HepG2 (cell line): ENCODE results near the gene OR10H1. TPM values are rescaled to one million over a fixed set of nuclear protein-coding genes. Genes with fewer than 3 reads are reported as not detected.

Source experiments
- ATAC-seq: fragments of 200-7000 bp; cut with Tn5 transposase; 3 replicates; pipeline ENCODE4 v1.9.1; 2020; ENCODE audit warnings: mild to moderate bottlenecking, moderate library complexity
- BruUV-seq: library from RNA; stranded (reverse); fragments of 400-500 nt; replicated peaks from 2 replicates; lab custom pipeline; 2021; lab: Mats Ljungman, UMichigan
- CTCF ChIA-PET: fragments of 300-600 bp; formaldehyde crosslinking; extraction: SDS; loops from one replicate; lab custom pipeline; 2021; ENCODE audit warnings: low total read pairs, inconsistent platforms, low intra/inter-chr PET ratio; lab: Yijun Ruan, JAX
- POLR2A ChIA-PET: fragments of 350-600 bp; sonication (Branson Sonifier 250); formaldehyde crosslinking; loops from one replicate; lab custom pipeline; 2020; ENCODE audit warnings: antibody characterized with exemption, inconsistent platforms; lab: Yijun Ruan, JAX
- DNase-seq: peaks from one replicate; pipeline ENCODE4 v3.0.0-alpha.2; 2015; ENCODE audit warnings: low spot score
- FAIRE-seq: peaks from 3 replicates; lab custom pipeline; 2011; peaks lifted over from hg19 to GRCh38; lab: Jason Lieb, UNC
- H2AFZ ChIP-seq: one replicate; pipeline ENCODE4 v1.6.1; 2011; ENCODE audit warnings: low read length, inconsistent platforms
- H3K27ac ChIP-seq: fragments of 300-600 bp; 3 replicates; pipeline ENCODE4 v1.8.0; 2011; ENCODE audit warnings: mixed run types, mild to moderate bottlenecking, mixed read lengths, low read length, inconsistent platforms; ENCODE audit not compliant: insufficient read depth; ENCODE audit errors: extremely low read length
- H3K27me3 ChIP-seq, 2 experiments: fragments of 200-600 bp in 1 of 2; 2 replicates in 1 of 2; 3 replicates in 1 of 2; pipeline versions ENCODE4 v1.6.0 to v1.8.0; 2011; ENCODE audit warnings: low read length in 2 of 2, mild to moderate bottlenecking in 2 of 2, moderate library complexity in 2 of 2, inconsistent platforms in 1 of 2; ENCODE audit not compliant: insufficient read depth in 2 of 2, control insufficient read depth in 1 of 2
- H3K36me3 ChIP-seq, 2 experiments: fragments of 200-600 bp in 1 of 2; replicated peaks in 1 of 2; 2 replicates in 1 of 2; 3 replicates in 1 of 2; pipeline versions ENCODE4 v1.5.1 to v1.8.0; 2011; ENCODE audit warnings: low read length in 2 of 2, inconsistent platforms in 1 of 2; ENCODE audit not compliant: insufficient read depth in 2 of 2, control insufficient read depth in 1 of 2
- H3K4me1 ChIP-seq: 2 replicates; pipeline ENCODE4 v1.5.1; 2012; ENCODE audit warnings: low read length, inconsistent platforms; ENCODE audit not compliant: insufficient read depth
- H3K4me2 ChIP-seq: 2 replicates; pipeline ENCODE4 v1.6.0; 2011; ENCODE audit warnings: low read depth, low read length, inconsistent platforms
- H3K4me3 ChIP-seq, 3 experiments: fragments of 200-600 bp in 1 of 3; sonication (generic), shearing (Covaris generic) in 1 of 3; replicated peaks in 1 of 3; 2 replicates each; pipeline ENCODE4 v1.5.1; 2011 to 2016; ENCODE audit warnings: low read length in 3 of 3, inconsistent platforms in 2 of 3, low read depth in 2 of 3, mild to moderate bottlenecking in 2 of 3, control low read depth in 1 of 3, mixed read lengths in 1 of 3; ENCODE audit not compliant: insufficient read depth in 1 of 3
- H3K79me2 ChIP-seq: one replicate; pipeline ENCODE4 v1.6.1; 2011; ENCODE audit warnings: low read length, inconsistent platforms; ENCODE audit not compliant: insufficient read depth
- H3K9ac ChIP-seq: 2 replicates; pipeline ENCODE4 v1.6.0; 2011; ENCODE audit warnings: mild to moderate bottlenecking, low read depth, low read length, inconsistent platforms; ENCODE audit not compliant: insufficient read depth
- H3K9me3 ChIP-seq: 2 replicates; pipeline ENCODE4 v1.5.1; 2012; ENCODE audit warnings: mild to moderate bottlenecking, low read length
- H4K20me1 ChIP-seq: 2 replicates; pipeline ENCODE4 v1.6.0; 2011; ENCODE audit warnings: inconsistent platforms, mild to moderate bottlenecking, low read length, moderate library complexity; ENCODE audit not compliant: insufficient read depth
- DNMT3B ChIP-seq: conservative IDR thresholded peaks from 2 replicates; pipeline ENCODE4 v1.6.1; 2016; ENCODE audit warnings: missing biosample characterization, control low read depth
- HNF4A ChIP-seq: sonication (generic); formaldehyde crosslinking; IDR thresholded peaks from 2 replicates; pipeline ENCODE4 v1.4.0; 2020; ENCODE audit warnings: missing genetic modification reagents
- SMC3 ChIP-seq: IDR thresholded peaks from 2 replicates; pipeline ENCODE4 v1.6.1; 2011; ENCODE audit warnings: low read length, improper control_type of control experiment
- THAP7 ChIP-seq: sonication (generic); formaldehyde crosslinking; IDR thresholded peaks from 2 replicates; pipeline ENCODE4 v1.8.1; 2023; ENCODE audit warnings: mild to moderate bottlenecking, missing genetic modification reagents
- ZNF530 ChIP-seq: sonication (generic); formaldehyde crosslinking; IDR thresholded peaks from 2 replicates; pipeline ENCODE4 v1.5.0; 2020; ENCODE audit warnings: low read depth, mild to moderate bottlenecking, missing genetic modification reagents
- ZNF652 ChIP-seq: IDR thresholded peaks from 2 replicates; pipeline ENCODE4 v1.6.1; 2016; ENCODE audit warnings: low read depth, borderline replicate concordance
- ZSCAN25 ChIP-seq: sonication (generic); formaldehyde crosslinking; IDR thresholded peaks from 2 replicates; pipeline ENCODE4 v1.8.0; 2022; ENCODE audit warnings: mild to moderate bottlenecking, missing genetic modification reagents
- WGBS: methylation state at CpG from one replicate; pipeline ENCODE4 v1.1.6; 2017; ENCODE audit warnings: low lambda C conversion rate; 5-methylcytosine and 5-hydroxymethylcytosine counted together
- in situ Hi-C: cut with HindIII; loops from 2 replicates; pipeline ENCODE4 v1.10.0; 2017; ENCODE audit warnings: low pct_unique_long_range_greater_than_20kb; ENCODE audit not compliant: extremely low pct_ligation_motif_present
- intact Hi-C: fragments of 100-400 bp; cut with micrococcal nuclease; formaldehyde crosslinking; loops from one replicate; pipeline ENCODE4 v1.10.0; 2022; ENCODE audit not compliant: unreplicated experiment
- polyA plus RNA-seq, 8 experiments: library from polyadenylated mRNA; depleted of rRNA in 3 of 8; stranded (reverse) in 7 of 8; unstranded in 1 of 8; fragments of >200 nt; fragmentation: Illumina TruSeq in 4 of 8; extraction: Trizol in 4 of 8; gene quantifications; 2 replicates each; pipeline versions ENCODE4 v1.2.1 to v1.2.3, GENCODE V29; 2011 to 2016; ENCODE audit warnings: low read depth in 4 of 8, missing spikeins in 1 of 8, mixed read lengths in 1 of 8; ENCODE audit not compliant: insufficient read depth in 1 of 8
- total RNA-seq, 5 experiments: library from RNA; depleted of rRNA; stranded (reverse); fragments of >200 nt; fragmentation: Illumina TruSeq; extraction: Trizol; gene quantifications; 2 replicates each; pipeline ENCODE4 v1.2.3, GENCODE V29; 2016; ENCODE audit warnings: low read depth in 1 of 5
- TF ChIP-seq, protein P1 (sequence below), 2 experiments: fragments of 450-650 bp in 1 of 2; sonication (generic) in 1 of 2; formaldehyde crosslinking in 1 of 2; IDR thresholded peaks; 2 replicates each; pipeline versions ENCODE4 v1.6.1 to v1.8.0; 2016 to 2022; ENCODE audit warnings: antibody characterized with exemption in 1 of 2, mild to moderate bottlenecking in 1 of 2, missing genetic modification reagents in 1 of 2

The OR10H1 gene
- total and polyA plus RNA-seq, 2 of the 13 experiments (the other 11 are each of a cell fraction or from before 2014, with no cell fraction given): not detected

DNA sequence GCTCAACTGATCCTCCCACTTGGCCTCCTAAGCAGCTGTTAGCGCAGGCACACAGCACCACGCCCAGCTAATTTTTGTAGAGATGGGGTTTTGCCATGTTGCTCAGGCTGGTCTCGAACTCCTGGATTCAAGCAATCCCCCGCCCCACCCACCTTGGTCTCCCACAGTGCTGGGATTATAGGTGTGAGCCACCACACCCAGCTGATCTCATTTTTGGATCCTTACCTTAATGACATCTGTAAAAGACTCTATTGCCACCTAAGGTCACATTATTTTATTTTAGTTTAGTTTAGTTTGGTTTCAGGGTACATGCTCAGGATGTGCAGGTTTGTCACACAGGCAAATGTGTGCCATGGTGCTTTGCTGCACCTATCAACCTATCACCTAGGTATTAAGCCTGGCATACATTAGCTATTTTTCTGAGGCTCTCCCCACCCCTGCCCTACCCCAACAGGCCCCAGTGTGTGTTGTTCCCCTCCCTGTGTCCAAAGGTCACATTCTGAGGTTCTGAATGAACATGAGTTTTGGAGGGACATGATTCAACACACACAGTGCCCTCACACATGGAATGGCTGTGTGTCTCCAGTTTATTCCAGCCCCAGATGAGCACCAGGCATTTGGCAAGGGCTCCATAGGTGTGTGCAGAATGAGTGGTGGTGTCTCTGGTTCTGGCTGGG is 26.7 kb downstream of the OR10H1 start:
- Histone ChIP-seq H3K36me3 (no peaks in the 10 kb centered on the region), H3K27ac (no peak overlapping the region), H3K9ac (no peak overlapping the region), H3K9me3 (no peaks in the 10 kb centered on the region), H3K27me3 (no peaks in the 10 kb centered on the region), H3K79me2 (no peaks in the 10 kb centered on the region), H3K4me2 (no peak overlapping the region), H3K4me3 (no peak overlapping the region), H2AFZ (no peak overlapping the region), H3K4me1 (peaks cover 12% of the 10 kb centered on the region), H4K20me1 (no peaks in the 10 kb centered on the region)
- intact Hi-C loops (no loop called here), in situ Hi-C loops (no loop called here)
- 77% methylated on average over 4 of the region's 4 CpGs for WGBS
- ChIA-PET POLR2A (no interaction called here), CTCF (no interaction called here)
- no TSS peak for BruUV-seq
- TF ChIP-seq DNMT3B (CRISPR knock-in tag) (no peak), HNF4A (peak; percentile 60), ZSCAN25 (CRISPR knock-in tag) (peak; percentile 95)
- DNase-seq: peak; percentile 63
- ATAC-seq: peak; percentile 47
- no peak for FAIRE-seq

GRCh38 chr19:15787611-15788155 is 27.8 kb downstream of the OR10H1 start, which contains the start of gene OR10H5:
Gene OR10H5, plus strand, starts transcription at chr19:15787661. Its CDS starts 6,388 bp downstream, at chr19:15794049.
- Histone ChIP-seq H3K4me1 (peaks cover 12% of the 10 kb centered on the region), H3K9ac (no peak within 1 kb of the TSS), H3K36me3 (no peaks in the 10 kb centered on the region), H3K79me2 (no peaks in the 10 kb centered on the region), H3K27me3 (no peaks in the 10 kb centered on the region), H4K20me1 (no peaks in the 10 kb centered on the region), H3K27ac (no peak within 1 kb of the TSS), H3K4me3 (no peak within 1 kb of the TSS), H3K9me3 (no peaks in the 10 kb centered on the region), H2AFZ (no peak within 1 kb of the TSS), H3K4me2 (no peak within 1 kb of the TSS)
- CTCF ChIA-PET: no interaction called here
- POLR2A ChIA-PET: no interaction called here
- in situ Hi-C loops (no loop called here), intact Hi-C loops (no loop called here)
- WGBS: 18% methylated on average over 5 of the region's 6 CpGs
- no peak for FAIRE-seq
- BruUV-seq: no TSS peak
- ATAC-seq: no peak
- DNase-seq: no peak
- TF ChIP-seq, protein P1, sequence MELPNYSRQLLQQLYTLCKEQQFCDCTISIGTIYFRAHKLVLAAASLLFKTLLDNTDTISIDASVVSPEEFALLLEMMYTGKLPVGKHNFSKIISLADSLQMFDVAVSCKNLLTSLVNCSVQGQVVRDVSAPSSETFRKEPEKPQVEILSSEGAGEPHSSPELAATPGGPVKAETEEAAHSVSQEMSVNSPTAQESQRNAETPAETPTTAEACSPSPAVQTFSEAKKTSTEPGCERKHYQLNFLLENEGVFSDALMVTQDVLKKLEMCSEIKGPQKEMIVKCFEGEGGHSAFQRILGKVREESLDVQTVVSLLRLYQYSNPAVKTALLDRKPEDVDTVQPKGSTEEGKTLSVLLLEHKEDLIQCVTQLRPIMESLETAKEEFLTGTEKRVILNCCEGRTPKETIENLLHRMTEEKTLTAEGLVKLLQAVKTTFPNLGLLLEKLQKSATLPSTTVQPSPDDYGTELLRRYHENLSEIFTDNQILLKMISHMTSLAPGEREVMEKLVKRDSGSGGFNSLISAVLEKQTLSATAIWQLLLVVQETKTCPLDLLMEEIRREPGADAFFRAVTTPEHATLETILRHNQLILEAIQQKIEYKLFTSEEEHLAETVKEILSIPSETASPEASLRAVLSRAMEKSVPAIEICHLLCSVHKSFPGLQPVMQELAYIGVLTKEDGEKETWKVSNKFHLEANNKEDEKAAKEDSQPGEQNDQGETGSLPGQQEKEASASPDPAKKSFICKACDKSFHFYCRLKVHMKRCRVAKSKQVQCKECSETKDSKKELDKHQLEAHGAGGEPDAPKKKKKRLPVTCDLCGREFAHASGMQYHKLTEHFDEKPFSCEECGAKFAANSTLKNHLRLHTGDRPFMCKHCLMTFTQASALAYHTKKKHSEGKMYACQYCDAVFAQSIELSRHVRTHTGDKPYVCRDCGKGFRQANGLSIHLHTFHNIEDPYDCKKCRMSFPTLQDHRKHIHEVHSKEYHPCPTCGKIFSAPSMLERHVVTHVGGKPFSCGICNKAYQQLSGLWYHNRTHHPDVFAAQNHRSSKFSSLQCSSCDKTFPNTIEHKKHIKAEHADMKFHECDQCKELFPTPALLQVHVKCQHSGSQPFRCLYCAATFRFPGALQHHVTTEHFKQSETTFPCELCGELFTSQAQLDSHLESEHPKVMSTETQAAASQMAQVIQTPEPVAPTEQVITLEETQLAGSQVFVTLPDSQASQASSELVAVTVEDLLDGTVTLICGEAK (IDR thresholded peaks at IDR 0.05): no peak
- TF ChIP-seq, protein P1 (CRISPR knock-in tag; IDR thresholded peaks at IDR 0.05): no peak
- TF ChIP-seq THAP7 (no peak), SMC3 (no peak), ZNF530 (CRISPR knock-in tag) (no peak), ZNF652 (no peak)
